NCI-H748 treated with DMSO at 0.1 percent for 48 hours (cell line): ENCODE measurements around the gene PRKAA1.

Source experiments
- DNase-seq: peaks from one replicate; lab custom pipeline; 2025; lab: John Stamatoyannopoulos, UW

PRKAA1 gene

GRCh38 chr5:40798012-40798800 is at the start of gene PRKAA1:
Gene PRKAA1 (minus strand): TSS chr5:40798374. CDS start chr5:40798189, 185 bp downstream.
- peak; percentile 93 for DNase-seq

GRCh38 chr5:40847525-40847924 is 49.4 kb upstream of the PRKAA1 start:
- no peak for DNase-seq

DNA sequence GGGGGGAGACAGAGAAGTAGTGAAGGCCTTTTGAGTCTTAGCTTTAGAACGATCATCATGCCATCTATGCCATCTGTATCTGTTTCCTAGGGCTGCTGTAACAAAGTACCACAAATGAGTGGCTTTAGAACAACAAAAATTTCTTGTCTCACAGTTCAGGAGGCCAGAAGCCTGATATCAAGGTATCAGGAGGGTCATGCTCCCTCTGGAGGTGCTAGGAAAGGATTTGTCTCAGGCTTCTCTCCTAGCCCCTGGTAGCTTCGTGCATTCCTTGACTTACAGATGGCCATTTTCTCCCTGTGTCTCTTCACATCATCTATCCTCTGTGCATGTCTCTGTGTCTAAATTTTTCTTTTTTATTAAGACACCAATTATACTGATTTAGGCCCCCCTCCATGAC is 48.2 kb upstream of the PRKAA1 start:
- DNase-seq, result no peak

- DNase-seq, result no peak
These were observed 46.4 kb upstream of the PRKAA1 start for GRCh38 chr5:40844565-40844964.

DNA sequence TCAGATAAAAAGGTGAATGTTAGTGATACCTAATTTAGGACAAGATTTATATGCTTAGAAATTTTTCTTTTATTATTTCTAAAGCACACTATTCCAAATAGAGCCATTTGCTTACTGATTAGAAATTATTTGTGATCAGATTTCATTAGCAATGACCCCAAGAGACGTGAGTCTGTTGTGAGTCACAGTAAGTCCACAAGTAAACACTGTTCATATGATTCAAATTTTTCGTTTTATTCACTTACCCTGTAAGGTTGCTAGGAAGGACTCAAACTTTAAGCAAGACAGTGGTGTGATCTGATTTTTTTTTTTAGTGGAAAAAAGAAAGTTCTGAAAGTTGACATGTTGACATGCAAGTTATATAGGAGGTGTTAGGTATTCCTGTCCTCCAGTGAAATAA is 44.2 kb upstream of the PRKAA1 start:
- no peak for DNase-seq

DNA sequence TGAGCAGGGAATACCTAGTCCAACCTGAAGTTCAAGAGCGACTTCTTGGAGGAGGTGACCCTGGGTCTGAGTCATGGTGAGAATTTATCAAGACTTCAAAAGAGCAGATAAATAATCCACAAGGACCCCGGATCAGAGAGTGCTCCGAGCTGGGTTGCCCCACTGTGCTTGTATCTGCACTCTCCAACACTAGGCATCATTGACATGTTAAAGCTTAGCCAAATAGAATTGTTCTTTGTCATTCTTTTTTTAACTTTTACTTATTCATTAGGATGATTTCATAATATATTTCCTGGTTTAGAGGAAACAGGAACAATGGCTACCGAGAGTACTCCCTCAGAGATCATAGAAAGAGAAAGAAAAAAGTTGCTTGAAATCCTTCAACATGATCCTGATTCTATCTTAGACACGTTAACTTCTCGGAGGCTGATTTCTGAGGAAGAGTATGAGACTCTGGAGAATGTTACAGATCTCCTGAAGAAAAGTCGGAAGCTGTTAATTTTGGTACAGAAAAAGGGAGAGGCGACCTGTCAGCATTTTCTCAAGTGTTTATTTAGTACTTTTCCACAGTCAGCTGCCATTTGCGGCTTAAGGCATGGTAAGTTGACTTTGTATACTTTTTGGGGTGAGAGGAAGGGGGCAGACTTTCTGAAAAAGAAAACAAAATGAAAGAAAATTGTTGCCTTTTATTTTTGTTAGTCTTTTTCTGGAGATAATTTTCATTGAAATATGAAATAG is 43.1 kb upstream of the PRKAA1 start, which contains the start of gene CARD6:
CARD6 (plus strand) TSS at position 300 of the 738 bp plus-strand sequence; CDS start at position 316, 16 bp downstream.
- peak; percentile 41 for DNase-seq

DNA sequence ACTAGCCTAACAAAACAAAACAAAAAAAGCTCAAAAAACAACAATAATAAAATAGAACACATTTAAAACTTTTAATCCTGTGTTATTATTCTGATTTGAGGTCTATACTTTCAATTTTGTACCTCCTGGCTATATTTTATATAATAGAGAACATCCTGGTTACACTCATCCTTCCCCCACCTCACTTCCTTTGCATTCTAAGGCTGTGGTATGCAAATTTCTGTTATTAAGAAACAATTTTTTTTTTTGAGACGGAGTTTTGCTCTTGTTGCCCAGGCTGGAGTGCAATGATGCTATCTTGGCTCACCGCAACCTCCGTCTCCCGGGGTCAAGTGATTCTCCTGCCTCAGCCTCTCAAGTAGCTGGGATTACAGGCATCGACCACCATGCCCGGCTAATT is 39.9 kb upstream of the PRKAA1 start:
- DNase-seq, result no peak

GRCh38 chr5:40834849-40835787 is 36.9 kb upstream of the PRKAA1 start, which contains the start of gene RPL37:
Gene RPL37 (minus strand): TSS chr5:40835222. CDS start chr5:40835185, 37 bp downstream.
- peak; percentile 96 for DNase-seq

GRCh38 chr5:40834391-40834848 is 36.2 kb upstream of the PRKAA1 start:
- DNase-seq, result peak; percentile 78

- DNase-seq, result no peak
These were observed 35.6 kb upstream of the PRKAA1 start for GRCh38 chr5:40833712-40834229.

DNA sequence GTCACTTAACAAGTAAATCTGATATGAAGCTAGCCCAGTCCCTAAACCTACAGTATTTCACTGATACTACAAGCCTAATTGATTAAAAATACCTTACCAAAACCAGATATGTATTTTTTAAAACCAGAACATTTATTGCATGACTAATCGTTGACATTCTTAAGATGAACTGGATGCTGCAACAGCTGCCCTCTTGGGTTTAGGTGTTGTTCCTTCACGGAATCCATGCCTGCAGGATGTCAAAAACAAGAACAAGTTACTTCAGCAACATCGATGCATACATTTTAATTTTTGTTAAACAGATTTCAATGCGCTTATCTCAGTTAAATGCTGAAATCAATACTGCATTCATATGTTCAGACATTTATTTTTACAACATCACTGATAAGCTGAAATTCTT is 34.2 kb upstream of the PRKAA1 start:
- DNase-seq, result no peak

DNA sequence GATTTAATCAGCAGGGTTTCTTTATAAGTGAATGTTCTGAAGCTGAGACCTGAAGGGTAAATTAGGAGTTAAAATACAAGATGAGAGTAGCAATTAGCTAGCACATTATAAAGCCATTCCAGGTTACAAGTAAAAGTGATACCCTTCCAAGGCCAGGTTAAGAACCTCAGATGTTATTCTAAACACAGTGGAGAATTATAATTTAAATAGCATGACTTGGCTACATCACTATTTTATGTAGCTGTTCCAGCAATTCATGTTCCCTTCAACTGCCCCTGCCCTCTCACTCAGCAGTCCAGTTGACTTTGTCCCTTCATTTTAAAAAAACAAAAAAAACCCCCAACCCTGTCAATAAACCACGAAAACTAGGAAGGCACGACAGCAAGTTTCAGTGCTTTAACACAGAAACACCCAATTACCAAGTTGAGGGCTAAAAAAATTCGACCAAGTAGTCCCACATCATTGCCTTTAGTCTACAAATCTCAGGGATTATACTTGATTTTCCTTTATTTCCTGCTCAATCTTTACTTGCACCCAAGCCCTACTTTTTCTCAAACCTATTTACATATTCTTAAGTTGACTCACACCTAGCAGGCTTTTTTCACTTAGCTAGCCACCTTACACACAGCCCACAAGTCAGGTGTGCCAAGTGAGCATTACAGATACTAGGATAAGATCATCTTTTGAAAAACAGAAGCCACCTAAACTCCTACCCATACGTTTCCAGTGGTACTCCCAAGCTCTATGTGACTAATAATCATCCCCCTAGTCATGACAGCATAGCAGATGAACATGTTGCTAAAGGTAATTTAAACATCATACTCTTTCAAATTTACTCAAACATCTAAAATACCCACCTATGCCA is 33.4 kb upstream of the PRKAA1 start:
- DNase-seq, result no peak

GRCh38 chr5:40829748-40830533 is 31.8 kb upstream of the PRKAA1 start:
- no peak for DNase-seq

- DNase-seq, result no peak
These were observed 30.8 kb upstream of the PRKAA1 start for GRCh38 chr5:40828690-40829661.

- DNase-seq, result no peak
These were observed 30.0 kb upstream of the PRKAA1 start for GRCh38 chr5:40828021-40828631.

- no peak for DNase-seq
These were observed 29.2 kb upstream of the PRKAA1 start for GRCh38 chr5:40827188-40827977.

- DNase-seq, result no peak
These were observed 28.5 kb upstream of the PRKAA1 start for GRCh38 chr5:40826489-40827187.
